Spleen (tissue), 11 donors: ENCODE results near the gene SPEM2. TPM values are rescaled to one million over a fixed set of nuclear protein-coding genes. Genes with fewer than 3 reads are reported as not detected.

Experiments
- DNase-seq: peaks from one replicate; pipeline ENCODE4 v3.0.0-alpha.2; 2020
- H3K27ac ChIP-seq, 8 donors: fragments of 200-600 bp; sonication (generic) in 7 of 8; 1 replicate in 4 of 8; 2 replicates in 4 of 8; pipeline versions ENCODE4 v1.5.0 to v1.8.0; 2016 to 2021; ENCODE audit warnings: inconsistent platforms in 4 of 8, mild to moderate bottlenecking in 4 of 8, moderate library complexity in 1 of 8
- H3K27me3 ChIP-seq, 7 donors: fragments of 200-600 bp; sonication (generic) in 6 of 7; replicated peaks in 1 of 7; 1 replicate in 4 of 7; 2 replicates in 3 of 7; pipeline versions ENCODE4 v1.5.0 to v1.8.0; 2016 to 2021; ENCODE audit warnings: inconsistent platforms in 3 of 7, mild to moderate bottlenecking in 1 of 7
- H3K36me3 ChIP-seq, 6 donors: fragments of 200-600 bp; sonication (generic) in 5 of 6; 1 replicate in 4 of 6; 2 replicates in 2 of 6; pipeline versions ENCODE4 v1.5.0 to v1.8.0; 2016 to 2021; ENCODE audit warnings: inconsistent platforms in 2 of 6
- H3K4me1 ChIP-seq, 6 donors: fragments of 200-600 bp; sonication (generic) in 5 of 6; 1 replicate in 3 of 6; 2 replicates in 3 of 6; pipeline versions ENCODE4 v1.5.0 to v1.8.0; 2016 to 2021; ENCODE audit warnings: inconsistent platforms in 3 of 6
- H3K4me3 ChIP-seq, 8 donors: fragments of 200-600 bp; sonication (generic) in 7 of 8; 1 replicate in 4 of 8; 2 replicates in 4 of 8; pipeline versions ENCODE4 v1.5.0 to v1.8.0; 2016 to 2021; ENCODE audit warnings: inconsistent platforms in 4 of 8, mild to moderate bottlenecking in 4 of 8, moderate library complexity in 2 of 8
- H3K9me3 ChIP-seq, 8 donors: fragments of 200-600 bp; sonication (generic) in 7 of 8; 1 replicate in 4 of 8; 2 replicates in 4 of 8; pipeline versions ENCODE4 v1.5.0 to v1.8.0; 2016 to 2021; ENCODE audit warnings: inconsistent platforms in 4 of 8
- POLR2A ChIP-seq, 3 donors: fragments of 450-650 bp; IDR thresholded peaks; one replicate each; pipeline ENCODE4 v1.5.1; 2017; ENCODE audit warnings: antibody characterized with exemption in 3 of 3, mild to moderate bottlenecking in 1 of 3
- POLR2AphosphoS5 ChIP-seq, 3 donors: sonication (generic); formaldehyde crosslinking; IDR thresholded peaks; one replicate each; pipeline ENCODE4 v1.5.1; 2017; ENCODE audit warnings: antibody characterized with exemption in 3 of 3
- WGBS, 5 donors: extraction: QIAGEN DNeasy Blood & Tissue Kit in 3 of 5; methylation state at CpG; one replicate each; pipeline versions ENCODE4 v1.1.5 to v1.1.7; 2013 to 2018; 5-methylcytosine and 5-hydroxymethylcytosine counted together
- intact Hi-C: fragments of 100-400 bp; cut with DNase I; formaldehyde crosslinking; loops from one replicate; pipeline ENCODE4 v1.15.0; 2023; ENCODE audit warnings: low total_unique reads
- polyA plus RNA-seq, 3 donors: library from polyadenylated mRNA; stranded (reverse); fragments of 200-250 nt; gene quantifications; one replicate each; pipeline ENCODE4 v1.2.1, GENCODE V29; 2013
- total RNA-seq, 7 donors: library from RNA; depleted of rRNA in 3 of 7; stranded (reverse); fragments of >200 nt in 3 of 7; fragmentation: NEBNext Ultra II Directional in 4 of 7; extraction: Animal tissue kit (Norgen Biotek cat#: 25700) in 4 of 7; gene quantifications; one replicate each; pipeline versions ENCODE4 v1.1.0 to v1.2.1, GENCODE V29; 2016 to 2021
- TF ChIP-seq, protein P1 (sequence below), 11 experiments: fragments of 200-600 bp in 7 of 11; fragments of 450-650 bp in 4 of 11; sonication (generic) in 4 of 11; IDR thresholded peaks in 8 of 11; conservative IDR thresholded peaks in 3 of 11; 1 replicate in 7 of 11; 2 replicates in 4 of 11; pipeline versions ENCODE4 v1.4.0 to v1.8.0; 2016 to 2021; ENCODE audit warnings: antibody characterized with exemption in 11 of 11, inconsistent platforms in 4 of 11, mild to moderate bottlenecking in 1 of 11
- donor health status: healthy with polysubstance abuse.
- donor health status: DM: no; HTN: no; CAD: no; lungs with moderate emphysema.
- donor health status: DM: no; HTN: no; CAD: no.
- donor health status: Bipolar disorder and iron deficiency.
- donor health status: healthy.
- donor health status: DM: no; HTN: no; CAD: no.
- donor health status: DM: yes; HTN: yes; CAD: no.

Gene SPEM2
- total and polyA plus RNA-seq, 10 donors: not detected

DNA sequence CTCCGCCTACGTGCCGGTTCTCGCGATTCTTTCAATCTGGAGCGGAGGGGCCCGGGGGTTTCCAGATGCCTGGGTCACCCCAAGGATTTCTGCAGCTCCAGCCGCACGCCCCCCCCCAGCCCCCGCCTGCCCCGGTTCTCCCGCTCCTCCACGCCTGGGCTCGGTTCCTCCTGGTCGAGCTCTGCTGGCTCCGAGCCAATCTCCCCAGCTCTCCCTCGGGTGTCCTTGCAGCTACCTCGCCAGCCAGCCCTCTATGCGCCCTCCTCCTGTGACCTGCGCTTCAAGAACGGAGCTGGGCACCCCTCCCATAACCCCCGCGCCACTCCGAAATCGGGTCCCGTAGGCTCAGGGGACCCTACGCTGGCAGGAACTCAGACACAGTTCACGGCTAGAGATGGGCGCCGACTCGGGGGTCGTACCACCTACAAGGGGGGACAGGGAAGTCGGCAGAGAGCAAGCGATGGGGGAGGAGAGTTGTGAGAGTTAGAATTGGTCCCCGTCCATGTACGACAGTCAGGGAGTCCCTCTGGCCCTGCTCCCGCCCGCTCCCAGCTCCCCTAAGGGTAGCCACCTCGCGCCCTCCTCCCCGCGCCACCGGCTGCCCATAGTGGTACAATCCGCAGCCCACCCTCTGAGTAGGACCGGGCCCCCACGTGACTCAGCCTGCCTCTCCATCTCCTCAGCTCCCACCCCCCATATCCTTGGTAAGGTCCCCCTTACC, 14.9 kb downstream of the SPEM2 start:
- H3K4me1 ChIP-seq: peaks cover 36 to 71% (median 65%) of the 10 kb centered on the region in 6 donors
- H3K27me3 ChIP-seq: peaks cover 0 to 68% (median 33%) of the 10 kb centered on the region in 7 donors
- H3K9me3 ChIP-seq: no peaks in the 10 kb centered on the region
- DNase-seq: peak; percentile 85
- no peak overlapping the region for H3K27ac ChIP-seq
- H3K36me3 ChIP-seq: no peaks in the 10 kb centered on the region
- peak overlapping the region; percentile 8 to 84 (median 24) for H3K4me3 ChIP-seq
- TF ChIP-seq POLR2AphosphoS5 (IDR thresholded peaks at IDR 0.05): peak in 1 of 3 donors; percentile 49
- no peak for TF ChIP-seq POLR2A (IDR thresholded peaks at IDR 0.05)
- TF ChIP-seq, protein P1, sequence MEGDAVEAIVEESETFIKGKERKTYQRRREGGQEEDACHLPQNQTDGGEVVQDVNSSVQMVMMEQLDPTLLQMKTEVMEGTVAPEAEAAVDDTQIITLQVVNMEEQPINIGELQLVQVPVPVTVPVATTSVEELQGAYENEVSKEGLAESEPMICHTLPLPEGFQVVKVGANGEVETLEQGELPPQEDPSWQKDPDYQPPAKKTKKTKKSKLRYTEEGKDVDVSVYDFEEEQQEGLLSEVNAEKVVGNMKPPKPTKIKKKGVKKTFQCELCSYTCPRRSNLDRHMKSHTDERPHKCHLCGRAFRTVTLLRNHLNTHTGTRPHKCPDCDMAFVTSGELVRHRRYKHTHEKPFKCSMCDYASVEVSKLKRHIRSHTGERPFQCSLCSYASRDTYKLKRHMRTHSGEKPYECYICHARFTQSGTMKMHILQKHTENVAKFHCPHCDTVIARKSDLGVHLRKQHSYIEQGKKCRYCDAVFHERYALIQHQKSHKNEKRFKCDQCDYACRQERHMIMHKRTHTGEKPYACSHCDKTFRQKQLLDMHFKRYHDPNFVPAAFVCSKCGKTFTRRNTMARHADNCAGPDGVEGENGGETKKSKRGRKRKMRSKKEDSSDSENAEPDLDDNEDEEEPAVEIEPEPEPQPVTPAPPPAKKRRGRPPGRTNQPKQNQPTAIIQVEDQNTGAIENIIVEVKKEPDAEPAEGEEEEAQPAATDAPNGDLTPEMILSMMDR (IDR thresholded peaks at IDR 0.05 in 8 of 11, conservative IDR thresholded peaks at IDR 0.05 in 3 of 11): no peak
- WGBS, 5 donors: 1 to 6% (median 2%) methylated on average over 37 to 46 of the region's 46 CpGs
- intact Hi-C loops: no loop called here

DNA sequence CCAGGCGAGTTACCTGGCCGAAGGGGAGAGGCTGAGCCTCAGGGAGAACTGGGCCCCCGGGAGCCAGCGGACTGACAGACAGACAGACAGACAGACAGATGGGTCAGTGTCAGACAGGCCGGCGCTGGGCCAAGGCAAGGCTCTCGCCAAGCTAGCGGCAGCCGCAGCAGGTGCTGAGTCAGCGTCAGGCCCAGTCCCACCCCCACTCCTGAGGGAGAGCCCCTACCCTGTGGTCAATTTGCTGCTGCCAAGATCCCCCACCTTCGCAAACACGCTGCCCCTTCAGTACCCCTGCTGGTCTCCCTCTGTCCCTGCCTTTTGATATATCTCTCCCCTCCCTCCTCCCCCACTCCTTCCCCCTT, 15.4 kb downstream of the SPEM2 start:
- no peaks in the 10 kb centered on the region for H3K9me3 ChIP-seq
- TF ChIP-seq POLR2AphosphoS5 (IDR thresholded peaks at IDR 0.05) (no peak), POLR2A (IDR thresholded peaks at IDR 0.05) (no peak)
- TF ChIP-seq, protein P1 (IDR thresholded peaks at IDR 0.05 in 8 of 11, conservative IDR thresholded peaks at IDR 0.05 in 3 of 11): no peak
- H3K4me3 ChIP-seq: peak overlapping the region in 2 of 8 donors; percentile 38 to 84
- H3K27ac ChIP-seq: no peak overlapping the region
- WGBS, 5 donors: 2 to 8% (median 5%) methylated on average over 10 to 12 of the region's 12 CpGs
- intact Hi-C loops: no loop called here
- H3K4me1 ChIP-seq: peaks cover 37 to 71% (median 65%) of the 10 kb centered on the region in 6 donors
- DNase-seq: peak; percentile 79
- peaks cover 0 to 74% (median 38%) of the 10 kb centered on the region in 7 donors for H3K27me3 ChIP-seq
- no peaks in the 10 kb centered on the region for H3K36me3 ChIP-seq

DNA sequence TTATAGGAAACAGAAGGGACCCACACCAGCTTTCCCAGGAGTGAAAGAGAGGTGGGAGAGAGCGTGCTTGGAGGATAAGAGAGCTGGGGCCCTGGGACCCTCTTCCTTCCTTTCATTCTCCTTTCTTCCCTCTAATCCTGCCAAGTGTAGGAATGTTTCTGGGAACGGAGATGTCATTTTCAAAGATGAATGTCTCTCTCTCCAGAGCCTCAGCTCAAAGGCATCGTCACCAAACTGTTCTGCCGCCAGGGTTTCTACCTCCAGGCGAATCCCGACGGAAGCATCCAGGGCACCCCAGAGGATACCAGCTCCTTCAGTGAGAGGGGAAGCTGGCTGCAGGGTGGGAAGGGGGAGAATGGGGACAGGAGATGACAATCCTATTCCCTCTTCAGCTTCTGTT, 15.8 kb downstream of the SPEM2 start:
- peaks cover 35 to 71% (median 64%) of the 10 kb centered on the region in 6 donors for H3K4me1 ChIP-seq
- no peak overlapping the region for H3K27ac ChIP-seq
- 65 to 73% (median 72%) methylated on average over 7 of the region's 7 CpGs for WGBS, 5 donors
- peaks cover 0 to 78% (median 41%) of the 10 kb centered on the region in 7 donors for H3K27me3 ChIP-seq
- intact Hi-C loops: no loop called here
- no peak overlapping the region for H3K4me3 ChIP-seq
- H3K36me3 ChIP-seq: no peaks in the 10 kb centered on the region
- TF ChIP-seq POLR2AphosphoS5 (IDR thresholded peaks at IDR 0.05) (no peak), POLR2A (IDR thresholded peaks at IDR 0.05) (no peak)
- TF ChIP-seq, protein P1 (IDR thresholded peaks at IDR 0.05 in 8 of 11, conservative IDR thresholded peaks at IDR 0.05 in 3 of 11): no peak
- H3K9me3 ChIP-seq: no peaks in the 10 kb centered on the region
- DNase-seq: no peak

DNA sequence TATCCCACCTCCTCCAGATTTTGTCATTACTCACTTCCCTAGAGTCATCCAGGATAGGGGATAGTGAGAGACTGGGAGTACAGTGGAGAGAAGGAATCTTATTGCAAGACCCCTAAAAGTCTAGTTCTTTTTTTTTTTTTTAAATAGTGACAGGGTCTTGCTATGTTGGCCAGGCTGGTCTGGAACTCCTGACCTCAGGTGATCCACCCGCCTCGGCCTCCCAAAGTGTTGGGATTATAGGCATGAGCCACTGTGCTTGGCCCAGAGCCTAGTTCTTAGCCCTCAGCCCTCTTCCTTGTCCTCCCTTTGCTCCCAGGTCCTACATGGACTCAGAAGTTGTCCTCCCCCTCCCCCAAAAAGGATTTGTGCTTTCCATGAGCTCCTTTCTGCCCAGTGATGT, 16.7 kb downstream of the SPEM2 start:
- DNase-seq: no peak
- intact Hi-C loops: no loop called here
- H3K27me3 ChIP-seq: peaks cover 0 to 87% (median 49%) of the 10 kb centered on the region in 7 donors
- no peak overlapping the region for H3K4me3 ChIP-seq
- H3K4me1 ChIP-seq: peaks cover 26 to 71% (median 59%) of the 10 kb centered on the region in 6 donors
- no peaks in the 10 kb centered on the region for H3K36me3 ChIP-seq
- H3K27ac ChIP-seq: no peak overlapping the region
- no peaks in the 10 kb centered on the region for H3K9me3 ChIP-seq
- TF ChIP-seq POLR2A (IDR thresholded peaks at IDR 0.05) (no peak), POLR2AphosphoS5 (IDR thresholded peaks at IDR 0.05) (no peak)
- TF ChIP-seq, protein P1 (IDR thresholded peaks at IDR 0.05 in 8 of 11, conservative IDR thresholded peaks at IDR 0.05 in 3 of 11): no peak
- 91 to 100% (median 93%) methylated on average over 1 to 2 of the region's 2 CpGs for WGBS, 5 donors
